ENCODE data around the gene PATJ. TPM values are rescaled to one million over a fixed set of nuclear protein-coding genes. Genes with fewer than 3 reads are reported as not detected.
"Not testable (repeated sequence)": the region's sequence is repeated elsewhere in the genome, so short reads cannot be mapped to it uniquely, and the experiment has no call there.

The PATJ gene
- total RNA-seq, 1 donor from 2014 or later, result 126 TPM

DNA sequence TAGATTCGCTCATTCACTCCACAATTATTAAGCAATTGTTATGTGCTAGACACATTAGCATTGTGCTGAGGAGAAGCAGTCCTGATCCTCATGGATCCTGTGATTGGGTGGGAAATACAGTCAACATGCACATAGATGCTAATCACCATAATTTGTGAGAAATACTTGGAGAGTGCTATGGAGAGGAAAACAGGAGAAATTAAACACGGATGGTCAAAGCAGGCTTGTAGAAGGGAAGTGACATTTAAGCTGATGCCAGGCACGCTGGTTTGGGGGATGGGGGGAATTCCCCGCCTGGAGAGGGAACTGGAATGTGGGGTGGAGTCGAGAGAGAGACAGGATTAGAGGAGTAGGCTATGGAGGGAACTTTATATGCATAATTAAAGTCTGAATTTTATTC is 400.2 kb downstream of the PATJ start:
- DNase-seq (ENCODE audit: low spot score, unreplicated experiment), result no peak
- H3K27ac Mint-ChIP-seq, result no peak overlapping the region
- H3K27me3 Mint-ChIP-seq, result no peaks in the 10 kb centered on the region
- peaks cover 33% of the 10 kb centered on the region for H3K36me3 Mint-ChIP-seq (ENCODE audit: insufficient read depth)
- H3K4me3 Mint-ChIP-seq (ENCODE audit: low read depth), result no peak overlapping the region
- no peaks in the 10 kb centered on the region for H3K9me3 Mint-ChIP-seq (ENCODE audit: low read depth)
- H3K4me1 Mint-ChIP-seq (ENCODE audit: low read depth), result no peaks in the 10 kb centered on the region
- TF ChIP-seq CTCF (IDR thresholded peaks at IDR 0.05; ENCODE audit: unreplicated experiment), result no peak

DNA sequence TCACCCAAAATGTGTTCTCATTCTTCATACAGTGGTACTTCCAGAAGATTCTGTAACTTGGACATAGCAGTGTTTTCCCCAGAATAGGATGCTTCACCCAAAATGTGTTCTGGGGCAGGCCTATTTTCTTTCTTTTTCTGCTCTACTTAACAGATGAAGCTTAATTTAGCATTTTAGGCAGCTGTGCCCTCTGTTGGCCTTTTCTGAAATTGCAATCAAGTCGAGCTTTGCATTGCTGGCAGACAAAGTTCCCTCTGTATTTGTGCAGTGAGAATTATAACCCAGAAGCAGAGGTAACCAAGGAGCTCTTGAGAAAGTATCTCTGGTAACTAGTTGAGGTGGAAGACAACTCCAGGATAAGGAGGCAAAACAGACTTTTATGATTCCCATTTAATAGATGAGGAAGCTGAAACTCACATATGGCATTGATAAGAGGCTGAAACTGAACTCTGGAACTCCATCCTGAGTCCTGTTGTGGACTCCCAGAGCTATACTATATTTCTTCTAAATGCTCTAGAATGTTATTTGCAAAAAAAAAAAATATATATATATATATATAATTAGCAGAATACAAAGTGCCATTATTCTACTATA is 402.1 kb downstream of the PATJ start:
- TF ChIP-seq CTCF (IDR thresholded peaks at IDR 0.05; ENCODE audit: unreplicated experiment), result peak; percentile 65
- no peaks in the 10 kb centered on the region for H3K9me3 Mint-ChIP-seq (ENCODE audit: low read depth)
- no peak overlapping the region for H3K27ac Mint-ChIP-seq
- H3K4me3 Mint-ChIP-seq (ENCODE audit: low read depth), result no peak overlapping the region
- peak; percentile 29 for DNase-seq (ENCODE audit: low spot score, unreplicated experiment)
- H3K27me3 Mint-ChIP-seq, result no peaks in the 10 kb centered on the region
- peaks cover 28% of the 10 kb centered on the region for H3K36me3 Mint-ChIP-seq (ENCODE audit: insufficient read depth)
- H3K4me1 Mint-ChIP-seq (ENCODE audit: low read depth), result no peaks in the 10 kb centered on the region

DNA sequence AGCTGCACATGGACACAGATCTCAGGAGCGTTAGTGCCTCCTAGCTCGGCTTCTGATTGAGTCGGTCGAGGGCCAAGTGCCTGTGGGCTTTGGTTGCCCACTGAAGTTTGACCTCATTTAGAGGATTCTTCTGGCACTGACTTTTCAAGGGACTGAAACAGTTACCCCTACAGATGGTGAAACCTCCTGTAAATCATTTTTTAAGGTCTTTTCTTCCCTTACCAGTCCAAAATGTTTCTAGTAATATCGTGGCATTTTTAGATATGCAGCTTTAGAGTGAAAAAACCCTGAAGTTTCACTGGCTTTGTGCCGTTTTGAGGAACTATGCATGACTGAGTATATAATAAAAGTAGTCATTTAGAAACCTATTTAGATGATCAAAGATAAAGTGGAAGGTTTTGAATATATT is 417.7 kb downstream of the PATJ start:
- no peaks in the 10 kb centered on the region for H3K27me3 Mint-ChIP-seq
- peaks cover 9% of the 10 kb centered on the region for H3K36me3 Mint-ChIP-seq (ENCODE audit: insufficient read depth)
- no peak overlapping the region for H3K27ac Mint-ChIP-seq
- no peaks in the 10 kb centered on the region for H3K4me1 Mint-ChIP-seq (ENCODE audit: low read depth)
- no peak for TF ChIP-seq CTCF (IDR thresholded peaks at IDR 0.05; ENCODE audit: unreplicated experiment)
- no peak overlapping the region for H3K4me3 Mint-ChIP-seq (ENCODE audit: low read depth)
- H3K9me3 Mint-ChIP-seq (ENCODE audit: low read depth), result no peaks in the 10 kb centered on the region
- DNase-seq (ENCODE audit: low spot score, unreplicated experiment), result no peak

DNA sequence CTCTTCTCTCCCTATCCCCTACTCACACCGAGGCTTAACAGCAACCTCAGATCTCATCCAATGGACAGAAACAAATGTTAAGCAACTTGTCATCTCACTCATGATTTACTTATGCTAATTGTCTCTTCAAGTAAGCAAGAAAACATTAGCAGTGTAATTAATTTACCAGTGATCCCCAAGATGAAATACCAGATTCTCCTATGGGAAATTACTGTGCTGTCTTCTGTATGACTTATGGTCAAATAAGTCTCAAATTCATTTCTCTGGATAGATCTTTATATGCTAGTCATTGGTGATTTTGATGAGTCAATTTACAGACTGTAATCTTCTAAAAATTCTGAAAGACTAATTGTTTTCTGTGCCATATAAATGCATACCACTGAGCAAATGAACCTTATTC is 419.4 kb downstream of the PATJ start:
- H3K4me3 Mint-ChIP-seq (ENCODE audit: low read depth), result no peak overlapping the region
- H3K27ac Mint-ChIP-seq, result no peak overlapping the region
- DNase-seq (ENCODE audit: low spot score, unreplicated experiment), result no peak
- no peaks in the 10 kb centered on the region for H3K9me3 Mint-ChIP-seq (ENCODE audit: low read depth)
- no peak for TF ChIP-seq CTCF (IDR thresholded peaks at IDR 0.05; ENCODE audit: unreplicated experiment)
- no peaks in the 10 kb centered on the region for H3K4me1 Mint-ChIP-seq (ENCODE audit: low read depth)
- peaks cover 10% of the 10 kb centered on the region for H3K36me3 Mint-ChIP-seq (ENCODE audit: insufficient read depth)
- H3K27me3 Mint-ChIP-seq, result no peaks in the 10 kb centered on the region

DNA sequence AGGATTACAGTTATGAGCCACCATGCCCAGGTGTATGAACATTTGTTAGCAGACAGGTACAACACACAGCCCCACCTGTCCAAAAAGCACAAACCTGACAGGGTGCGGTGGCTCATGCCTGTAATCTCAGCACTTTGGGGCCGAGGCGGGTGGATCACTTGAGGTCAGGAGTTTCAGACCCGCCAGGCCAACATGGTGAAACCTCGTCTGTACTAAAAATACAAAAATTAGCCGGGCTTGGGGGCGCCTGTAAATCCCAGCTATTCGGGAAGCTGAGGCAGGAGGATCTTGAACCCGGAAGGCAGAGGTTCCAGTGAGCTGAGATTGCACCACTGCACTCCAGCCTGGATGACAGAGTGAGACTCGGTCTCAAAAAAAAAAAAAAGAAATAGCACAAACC is 428.1 kb downstream of the PATJ start:
- H3K36me3 Mint-ChIP-seq (ENCODE audit: insufficient read depth); H3K27me3 Mint-ChIP-seq; H3K9me3 Mint-ChIP-seq (ENCODE audit: low read depth); H3K4me3 Mint-ChIP-seq (ENCODE audit: low read depth); DNase-seq (ENCODE audit: low spot score, unreplicated experiment): not testable (repeated sequence)
- peaks cover 13% of the 10 kb centered on the region for H3K4me1 Mint-ChIP-seq (ENCODE audit: low read depth)
- peak overlapping the region; percentile 12 for H3K27ac Mint-ChIP-seq

DNA sequence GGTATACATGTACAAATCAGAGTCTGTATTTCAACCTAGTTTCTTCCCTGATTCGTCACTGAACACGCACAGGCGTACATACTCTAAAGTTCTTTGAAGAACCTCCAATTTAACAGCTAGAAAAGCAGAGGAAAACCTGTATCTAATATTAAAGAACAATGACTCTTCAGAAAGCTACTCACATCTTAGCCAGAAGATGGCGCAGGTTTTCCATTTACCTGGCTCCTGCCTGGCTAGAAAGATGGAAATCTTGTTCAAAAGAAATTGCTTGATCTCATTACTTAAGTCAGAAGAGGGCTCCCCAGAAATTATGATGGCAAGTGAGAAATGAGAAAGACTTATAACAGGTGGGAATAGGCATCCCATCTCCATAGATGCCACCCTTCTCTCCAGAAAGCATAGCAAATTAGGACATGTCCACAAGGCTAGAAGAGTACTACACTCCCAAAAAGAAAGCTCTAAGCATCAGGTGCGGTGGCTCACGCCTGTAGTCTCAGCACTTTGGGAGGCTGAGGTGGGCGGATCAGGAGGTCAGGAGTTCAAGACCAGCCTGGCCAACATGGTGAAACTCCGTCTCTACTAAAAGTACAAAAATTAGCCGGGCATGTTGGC is 433.4 kb downstream of the PATJ start:
- H3K27ac Mint-ChIP-seq, result no peak overlapping the region
- H3K27me3 Mint-ChIP-seq, result no peaks in the 10 kb centered on the region
- no peaks in the 10 kb centered on the region for H3K36me3 Mint-ChIP-seq (ENCODE audit: insufficient read depth)
- no peaks in the 10 kb centered on the region for H3K9me3 Mint-ChIP-seq (ENCODE audit: low read depth)
- no peak overlapping the region for H3K4me3 Mint-ChIP-seq (ENCODE audit: low read depth)
- peak; percentile 84 for TF ChIP-seq CTCF (IDR thresholded peaks at IDR 0.05; ENCODE audit: unreplicated experiment)
- H3K4me1 Mint-ChIP-seq (ENCODE audit: low read depth), result peaks cover 22% of the 10 kb centered on the region
- DNase-seq (ENCODE audit: low spot score, unreplicated experiment), result no peak
